Measurements from ENCODE around the gene VLDLR.

VLDLR gene

DNA sequence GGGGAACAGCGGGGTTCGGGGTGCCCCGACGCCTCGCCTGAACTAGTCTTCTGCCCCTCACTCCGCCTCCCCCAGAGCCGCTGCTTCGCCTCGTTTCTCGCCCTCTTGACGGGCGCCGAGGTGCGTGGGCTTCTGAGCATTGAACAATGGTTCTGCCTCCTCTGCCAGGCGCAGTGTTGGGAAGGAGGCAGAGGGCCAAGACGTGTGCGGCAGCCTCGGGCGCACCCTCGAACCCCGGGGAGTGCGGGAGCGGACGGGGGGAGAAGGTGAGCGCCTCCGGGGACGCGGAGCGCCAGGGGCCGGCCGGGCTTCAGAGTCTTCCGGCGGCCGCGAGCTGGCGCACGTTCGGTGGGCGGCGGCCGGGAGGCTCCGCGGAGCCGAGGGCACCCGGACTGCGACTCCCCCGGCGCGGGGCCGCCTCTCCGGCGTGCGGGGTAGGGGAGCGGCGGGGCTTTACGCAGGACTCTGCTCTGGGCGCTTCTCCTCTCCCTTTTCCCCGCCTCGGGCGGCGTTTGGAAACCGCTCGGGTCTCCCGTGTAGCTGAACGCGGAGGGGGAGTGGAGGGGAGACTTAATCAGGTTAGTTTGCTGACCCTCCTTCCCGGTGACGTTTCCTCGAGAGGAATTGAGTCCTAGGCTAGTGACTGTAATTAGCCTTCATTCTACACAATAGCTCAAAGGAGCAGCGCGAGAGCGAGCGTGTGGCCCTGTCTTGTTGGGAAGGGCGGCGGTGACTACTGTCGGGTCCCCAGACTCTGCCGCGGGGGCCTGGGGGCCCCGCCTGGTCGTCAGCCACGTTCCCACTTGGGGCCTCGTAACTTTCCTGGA lies 1.1 kb downstream of the VLDLR start:
- no peak for DNase-seq (ENCODE audit: low read depth)

DNA sequence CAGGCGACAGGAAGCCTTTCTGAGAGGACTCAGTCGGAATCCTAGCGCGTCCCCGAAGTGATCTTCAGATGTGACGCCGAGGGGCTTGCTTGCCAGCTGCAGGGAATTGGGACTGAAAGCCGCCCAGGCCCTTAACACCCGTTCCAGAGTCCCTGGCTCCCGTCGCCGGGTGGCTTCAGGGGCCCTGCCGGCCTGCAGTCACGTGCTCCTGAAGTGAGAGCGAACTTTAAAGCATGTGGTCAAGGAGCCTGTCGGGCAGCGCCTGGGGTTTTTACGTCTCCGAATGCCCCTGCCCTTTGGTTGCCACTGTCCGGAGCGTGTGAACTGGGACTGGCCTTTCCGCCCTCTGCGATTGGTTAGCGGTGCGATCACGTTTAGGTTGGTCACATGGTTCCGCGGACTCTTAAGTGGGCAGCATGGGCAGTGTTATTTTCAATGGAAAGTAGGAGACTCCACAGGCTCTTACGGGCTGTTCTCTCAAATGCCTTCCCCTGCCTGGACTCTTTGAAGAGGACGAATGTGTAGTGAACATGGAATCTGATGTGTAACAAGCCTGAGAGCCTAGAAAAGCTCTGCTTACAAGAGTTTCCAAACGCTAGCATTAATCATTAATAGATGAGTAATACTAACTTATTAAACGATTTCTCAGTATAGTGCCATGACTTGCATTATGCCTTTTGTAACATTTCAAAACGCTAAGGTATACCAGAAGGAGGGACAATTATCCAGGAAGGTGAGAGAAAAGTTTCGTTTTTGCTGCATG lies 1.9 kb downstream of the VLDLR start:
- no peak for DNase-seq (ENCODE audit: low read depth)

DNA sequence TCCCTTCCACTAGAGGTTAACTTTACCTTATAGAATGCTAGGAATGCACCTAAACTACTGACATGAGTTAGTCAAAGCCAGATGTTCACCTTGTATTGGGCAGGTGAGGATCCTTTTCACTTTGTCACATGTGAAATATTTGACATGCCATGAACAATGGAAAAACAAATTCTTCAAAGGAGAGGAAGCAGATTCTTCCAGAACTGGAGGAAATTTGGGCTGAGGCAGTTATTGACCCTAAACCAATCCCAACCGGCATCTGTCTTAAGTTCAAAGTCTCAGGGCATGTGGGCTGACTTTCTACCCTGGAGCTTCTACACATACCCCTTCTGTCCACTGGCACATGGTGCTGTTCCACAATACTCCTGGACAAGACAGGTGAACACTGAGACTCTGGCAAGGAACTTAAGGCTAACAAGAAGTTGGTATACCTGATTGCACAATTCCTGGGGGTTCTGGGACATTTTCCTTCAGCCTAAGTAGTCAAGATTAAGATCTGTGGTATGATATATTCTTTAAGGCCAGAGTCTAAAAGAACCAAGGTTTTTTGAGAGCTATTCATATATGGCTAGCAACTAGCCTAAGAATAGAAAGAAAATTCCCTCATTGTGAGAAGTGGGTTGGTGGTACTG lies 2.6 kb downstream of the VLDLR start:
- no peak for DNase-seq (ENCODE audit: low read depth)

DNA sequence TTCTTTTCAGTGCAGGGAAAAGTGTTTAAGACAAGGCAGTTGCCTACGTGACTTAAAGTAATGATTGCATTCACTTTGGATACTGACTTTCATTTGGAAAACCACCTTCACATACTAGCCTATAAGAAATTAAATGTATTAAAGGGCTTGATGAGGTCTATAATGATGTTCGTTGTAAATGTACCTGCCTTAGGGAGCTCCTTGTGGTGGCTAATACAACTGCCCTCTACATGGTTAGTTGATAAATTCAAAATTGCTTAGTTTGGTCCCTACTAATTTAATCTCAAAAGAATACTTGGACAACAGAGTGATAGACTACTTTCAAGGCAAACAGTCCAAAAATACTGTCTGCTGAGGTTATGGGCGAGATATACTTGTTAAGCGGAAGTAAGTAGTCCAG lies 3.8 kb downstream of the VLDLR start:
- no peak for DNase-seq (ENCODE audit: low read depth)

DNA sequence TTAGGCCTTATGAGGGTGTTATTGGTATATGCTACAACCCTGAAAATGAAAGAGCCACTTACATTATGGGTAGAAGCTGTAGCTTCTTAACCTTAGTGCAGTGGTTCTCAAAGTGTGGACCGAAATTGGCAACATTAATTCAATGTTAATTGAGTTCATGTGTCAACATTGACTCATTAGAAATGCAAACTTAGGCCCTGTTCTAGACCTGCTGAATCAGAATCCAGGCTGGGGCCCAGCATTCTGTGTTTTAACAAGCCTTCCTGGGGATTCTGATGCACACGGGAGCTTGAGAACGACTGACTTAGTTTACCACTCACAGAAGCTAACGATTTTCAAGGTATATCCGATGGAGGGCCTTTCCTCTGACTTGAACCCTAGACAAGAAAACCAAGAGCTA lies 7.3 kb downstream of the VLDLR start:
- DNase-seq (ENCODE audit: low read depth) = no peak

DNA sequence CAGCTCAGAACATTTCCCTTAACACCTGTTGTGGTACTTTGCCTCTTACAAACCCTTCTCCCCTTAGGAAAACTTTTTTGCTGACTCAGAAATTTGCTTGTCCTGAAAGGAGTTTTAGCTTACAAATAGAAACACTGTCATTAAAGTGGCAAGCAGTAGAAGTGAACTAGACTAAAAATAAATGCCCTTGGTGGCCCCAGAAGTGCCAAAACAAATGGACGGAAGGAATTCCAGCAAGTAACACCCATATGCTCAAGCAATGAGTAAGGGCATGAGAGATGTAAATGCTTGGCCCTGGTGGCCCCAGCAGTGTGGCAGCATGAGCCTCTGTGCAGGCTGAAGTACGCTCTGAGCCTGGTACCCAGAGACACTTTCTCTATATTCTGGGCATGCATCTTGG lies 8.6 kb downstream of the VLDLR start:
- no peak for DNase-seq (ENCODE audit: low read depth)

DNA sequence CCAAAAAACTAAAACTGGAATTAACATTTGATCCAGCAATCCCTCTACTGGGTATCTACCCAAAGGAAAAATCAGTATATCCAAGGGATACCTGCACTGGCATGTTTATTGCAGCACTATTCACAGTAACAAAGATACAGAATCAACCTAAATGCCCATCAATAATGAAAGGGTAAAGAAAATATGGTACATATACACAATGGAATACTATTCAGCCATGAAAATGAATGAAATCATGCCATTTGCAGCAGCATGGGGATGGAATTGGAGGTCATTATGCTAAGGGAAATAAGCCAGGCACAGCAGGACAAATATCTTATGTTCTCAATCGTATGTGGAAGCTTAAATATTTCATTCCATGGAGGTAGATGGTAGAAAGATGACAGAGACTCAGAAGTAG lies 9.7 kb downstream of the VLDLR start:
- no peak for DNase-seq (ENCODE audit: low read depth)

DNA sequence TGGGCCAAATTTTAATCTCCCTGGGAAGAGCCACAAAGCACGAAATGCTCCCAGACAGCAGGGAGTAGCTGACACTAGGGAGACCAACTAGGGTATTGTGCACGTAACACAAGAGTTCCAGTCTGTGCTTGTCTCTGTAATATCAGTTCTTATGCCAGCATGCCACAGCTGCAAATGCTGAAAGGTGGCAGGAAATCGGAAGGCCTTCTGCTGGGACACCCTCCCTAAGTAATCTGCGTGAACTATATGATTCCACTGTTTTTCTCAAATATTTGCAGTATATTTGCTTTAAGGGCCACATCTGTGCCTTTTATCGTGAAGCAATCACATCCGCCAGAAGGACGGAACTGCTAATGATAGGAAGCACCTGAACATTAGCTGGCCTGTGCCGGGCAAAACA lies 12.6 kb downstream of the VLDLR start:
- DNase-seq (ENCODE audit: low read depth) = no peak

DNA sequence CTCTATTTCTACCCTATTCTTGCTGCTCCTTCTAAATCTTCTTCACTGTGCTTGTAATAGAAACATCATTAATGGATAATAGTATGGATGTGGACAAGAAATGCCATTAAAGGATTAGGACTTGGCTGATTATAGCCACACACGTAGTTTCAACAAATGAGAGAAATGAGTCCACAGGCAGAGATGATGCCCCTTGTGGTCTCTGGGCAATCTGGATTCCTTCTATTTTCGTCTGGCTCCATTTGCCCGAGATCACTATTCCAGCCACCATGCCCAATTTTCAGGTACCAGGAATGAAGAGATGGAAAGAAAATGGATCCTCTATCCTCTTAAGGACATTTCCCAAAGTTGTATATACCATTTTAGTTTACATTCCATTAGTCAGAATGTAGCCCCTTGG lies 13.2 kb downstream of the VLDLR start:
- DNase-seq (ENCODE audit: low read depth) = no peak

DNA sequence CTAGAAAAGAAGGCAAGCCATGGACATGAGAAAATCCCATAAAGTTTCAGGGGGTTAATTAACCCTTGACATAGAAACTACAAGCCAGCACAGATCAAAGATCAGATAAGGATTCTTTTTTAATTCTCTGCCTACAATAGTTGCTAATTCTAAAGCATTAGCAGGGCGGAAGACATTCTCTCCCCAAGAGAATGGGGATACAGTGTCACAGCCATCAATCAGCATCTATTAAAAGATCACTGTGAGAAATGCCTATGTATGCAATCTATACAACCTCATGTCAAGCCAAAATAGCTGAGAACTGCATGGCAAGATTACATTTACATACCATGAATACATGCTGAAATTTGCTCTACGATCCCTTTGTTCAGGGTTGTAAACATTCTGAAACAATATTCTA lies 14.3 kb downstream of the VLDLR start:
- no peak for DNase-seq (ENCODE audit: low read depth)

DNA sequence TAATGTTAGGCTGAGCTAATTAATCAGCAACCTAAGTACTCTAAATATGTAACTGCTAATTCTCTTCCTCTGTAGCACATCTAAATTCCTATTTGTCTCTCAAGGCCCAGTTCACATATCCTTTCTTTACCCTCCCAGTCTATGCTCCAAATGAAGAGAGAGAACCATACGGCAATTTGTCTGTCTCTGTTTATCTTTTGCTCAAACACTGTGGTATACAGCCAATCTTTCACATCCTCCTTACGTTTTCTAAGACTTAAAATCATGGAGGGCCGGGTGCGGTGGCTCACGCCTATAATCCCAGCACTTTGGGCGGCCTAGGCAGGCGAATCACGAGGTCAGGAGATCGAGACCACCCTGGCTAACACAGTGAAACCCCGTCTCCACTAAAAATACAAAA lies 15.8 kb downstream of the VLDLR start:
- no peak for DNase-seq (ENCODE audit: low read depth)

DNA sequence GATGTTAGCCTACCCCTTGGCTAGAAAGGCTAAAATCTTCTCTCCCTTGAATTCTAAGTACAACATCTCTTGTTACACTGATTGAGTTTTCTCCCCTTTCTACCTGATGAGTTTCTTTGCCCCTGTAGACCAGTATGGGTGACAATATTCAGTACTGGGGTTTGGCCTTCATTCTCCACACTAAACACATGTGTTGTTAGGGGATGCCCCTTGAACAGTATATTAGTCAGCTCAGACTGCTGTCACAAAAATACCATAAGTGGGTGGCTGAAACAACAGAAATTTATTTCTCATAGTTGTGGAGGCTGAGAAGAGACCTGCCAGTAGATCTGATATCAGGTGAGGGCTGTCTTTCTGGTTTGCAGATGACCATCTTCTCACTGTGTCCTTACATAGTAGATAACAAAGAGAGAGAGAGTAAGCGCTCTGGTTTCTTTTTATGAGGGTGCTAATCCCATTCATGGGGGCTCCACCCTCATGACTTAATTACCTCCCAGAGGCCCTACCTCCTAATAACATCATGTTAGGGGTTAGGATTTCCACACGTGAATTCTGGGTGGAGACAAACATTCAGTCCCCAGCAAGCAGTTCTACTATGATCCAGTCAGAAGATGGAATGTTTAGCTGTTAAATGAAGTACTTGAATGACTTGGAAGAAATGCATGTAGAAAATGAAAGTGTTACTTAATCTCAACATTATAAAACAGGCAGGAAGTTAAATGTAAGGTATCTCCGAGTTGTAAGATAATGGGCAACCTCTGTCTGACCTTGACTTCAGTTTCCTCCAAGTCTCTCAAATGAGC lies 17.5 kb downstream of the VLDLR start:
- no peak for DNase-seq (ENCODE audit: low read depth)

DNA sequence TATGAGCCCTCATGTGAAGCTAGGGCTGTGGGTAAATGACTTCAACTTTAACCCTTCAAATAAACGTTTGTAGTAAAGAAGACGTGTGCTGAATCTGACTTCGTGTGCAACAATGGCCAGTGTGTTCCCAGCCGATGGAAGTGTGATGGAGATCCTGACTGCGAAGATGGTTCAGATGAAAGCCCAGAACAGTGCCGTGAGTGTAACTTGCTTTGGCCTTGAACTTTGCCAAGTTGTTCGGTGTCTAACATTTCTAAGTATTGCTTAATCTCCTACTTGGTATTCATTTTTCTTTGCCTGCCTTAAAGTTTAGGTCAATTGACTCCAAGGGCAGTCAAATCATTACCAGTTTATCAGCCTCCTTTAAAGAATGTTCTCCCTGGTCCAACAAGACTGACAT lies 18.2 kb downstream of the VLDLR start:
- no peak for DNase-seq (ENCODE audit: low read depth)

DNA sequence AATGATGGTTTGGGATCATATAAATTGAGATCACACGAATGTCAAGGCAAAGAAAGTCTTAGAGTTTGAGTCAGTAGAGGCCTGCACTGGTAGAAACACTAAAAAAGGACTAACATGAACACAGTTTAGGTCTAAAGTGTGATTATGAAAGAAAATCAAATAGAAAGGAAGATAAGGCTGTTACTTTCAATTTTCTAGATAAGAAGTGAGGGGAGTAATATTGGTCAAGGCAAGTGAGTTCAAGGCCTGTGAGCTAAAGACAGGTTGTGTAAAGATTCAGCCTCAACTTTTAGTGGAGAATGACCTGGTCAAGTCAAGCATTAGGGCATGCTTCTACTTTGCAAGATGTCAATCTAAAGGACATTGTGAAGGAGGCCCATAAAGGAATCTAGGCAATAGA lies 19.0 kb downstream of the VLDLR start:
- no peak for DNase-seq (ENCODE audit: low read depth)

DNA sequence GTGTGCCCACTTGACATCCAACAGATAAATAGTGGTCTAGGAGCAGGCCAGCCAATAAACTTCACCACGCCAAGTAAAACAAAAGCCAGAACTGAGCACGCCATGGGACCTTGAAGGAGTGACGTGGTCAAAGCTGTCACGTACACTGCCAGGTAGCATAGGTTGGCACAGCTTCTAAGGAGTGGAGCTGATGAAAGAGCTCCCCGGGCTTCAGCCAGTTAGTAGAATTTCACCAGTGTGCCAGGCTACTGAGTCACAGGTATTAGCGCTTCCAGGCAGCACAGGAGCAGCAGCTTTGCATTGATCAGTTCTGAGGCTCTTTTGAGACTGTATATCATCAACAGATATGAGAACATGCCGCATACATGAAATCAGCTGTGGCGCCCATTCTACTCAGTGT lies 19.4 kb downstream of the VLDLR start:
- DNase-seq (ENCODE audit: low read depth) = no peak

DNA sequence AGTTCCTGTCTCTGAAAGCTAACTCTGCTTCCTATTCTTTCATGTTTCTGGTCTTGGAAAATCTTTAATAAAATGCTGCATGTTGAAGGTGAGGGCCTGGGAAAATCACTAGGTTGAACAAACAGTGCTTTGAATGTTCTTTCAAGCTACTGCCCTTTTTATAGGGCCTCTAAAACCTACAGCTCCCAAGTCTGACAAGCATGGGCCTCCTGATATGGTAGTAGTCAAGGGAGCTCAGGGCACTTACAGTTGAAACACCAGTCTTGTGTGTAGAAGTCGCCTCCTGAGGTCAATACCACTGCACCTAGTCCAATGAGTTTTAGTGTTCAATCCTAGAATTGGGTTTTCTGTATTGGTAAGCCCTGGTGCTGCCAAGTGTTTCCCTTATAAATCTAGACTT lies 20.5 kb downstream of the VLDLR start:
- DNase-seq (ENCODE audit: low read depth) = no peak

DNA sequence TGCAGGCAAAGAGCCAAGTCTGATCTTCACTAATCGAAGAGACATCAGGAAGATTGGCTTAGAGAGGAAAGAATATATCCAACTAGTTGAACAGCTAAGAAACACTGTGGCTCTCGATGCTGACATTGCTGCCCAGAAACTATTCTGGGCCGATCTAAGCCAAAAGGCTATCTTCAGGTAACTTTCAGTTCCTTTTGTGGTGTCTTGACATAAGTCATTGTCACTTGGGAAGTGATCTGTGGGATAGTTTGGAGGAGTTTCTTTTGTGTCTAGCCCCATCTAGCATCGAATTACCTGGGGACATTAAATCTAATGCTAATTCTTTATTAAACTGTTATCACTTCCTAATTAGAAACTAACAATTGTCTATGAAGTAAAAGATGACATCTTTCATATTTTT lies 24.0 kb downstream of the VLDLR start:
- DNase-seq (ENCODE audit: low read depth) = no peak

DNA sequence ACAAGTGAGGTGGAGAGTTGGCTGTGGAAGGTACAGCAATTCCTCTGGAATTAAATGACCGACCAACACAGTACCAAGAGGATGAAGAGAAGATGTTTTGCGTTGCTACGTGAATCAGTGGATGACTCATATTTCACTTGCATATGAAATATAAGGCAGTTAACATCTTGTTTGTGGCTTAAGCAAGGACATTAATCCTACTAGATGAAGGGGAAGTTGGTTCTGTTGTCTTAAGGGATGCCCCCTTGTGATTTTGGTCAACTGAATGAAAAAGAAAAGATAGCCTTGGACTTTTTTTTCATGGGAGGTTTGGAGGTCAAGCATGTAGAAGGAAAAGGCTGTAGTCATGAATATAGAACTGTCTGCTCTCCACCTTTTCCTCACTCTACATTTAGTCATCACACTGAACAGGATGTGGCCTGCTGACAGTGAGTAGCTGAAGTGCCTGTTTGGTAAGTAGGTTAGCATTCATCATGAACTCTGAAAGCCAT lies 33.9 kb downstream of the VLDLR start:
- no peak for DNase-seq (ENCODE audit: low read depth)

DNA sequence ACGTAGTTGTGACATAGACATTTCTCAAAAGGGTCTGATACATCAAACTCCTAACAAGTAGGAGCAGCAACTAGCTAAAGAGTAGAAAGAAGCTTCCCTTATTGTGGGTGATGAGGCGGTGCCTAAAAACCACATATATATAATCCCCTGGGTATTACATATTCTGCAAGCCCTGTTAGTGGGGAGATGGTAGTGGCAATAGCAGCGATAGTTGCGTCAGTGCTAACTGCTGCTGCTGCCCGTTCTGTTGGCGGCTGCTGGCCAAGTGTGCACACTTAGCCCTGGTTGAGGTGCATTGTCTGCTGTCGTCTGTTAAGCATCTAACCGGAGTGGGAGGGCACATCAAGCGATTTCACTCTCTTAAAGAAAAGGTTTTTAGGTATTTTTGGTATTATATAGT lies 35.8 kb downstream of the VLDLR start:
- no peak for DNase-seq (ENCODE audit: low read depth)

DNA sequence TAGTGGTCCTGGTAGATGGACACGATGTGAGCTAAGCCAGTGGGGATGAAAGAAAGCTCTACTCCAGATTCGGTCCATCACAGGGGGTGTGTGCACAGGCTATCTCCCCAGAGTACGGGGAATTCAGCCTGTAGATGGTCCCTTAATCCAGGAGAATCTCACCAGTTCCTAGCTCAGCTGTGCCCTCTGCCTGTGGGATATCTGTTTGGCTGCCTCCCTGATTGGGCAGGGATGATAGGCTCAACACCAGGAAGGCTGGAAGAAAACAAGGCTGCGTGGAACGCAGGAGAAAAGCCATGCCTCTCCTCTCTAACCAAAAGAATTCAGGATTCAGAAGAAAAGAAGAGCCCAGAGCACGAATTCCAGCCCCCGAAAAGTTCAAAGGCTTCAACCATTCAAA lies 40.9 kb downstream of the VLDLR start:
- DNase-seq (ENCODE audit: low read depth) = no peak

DNA sequence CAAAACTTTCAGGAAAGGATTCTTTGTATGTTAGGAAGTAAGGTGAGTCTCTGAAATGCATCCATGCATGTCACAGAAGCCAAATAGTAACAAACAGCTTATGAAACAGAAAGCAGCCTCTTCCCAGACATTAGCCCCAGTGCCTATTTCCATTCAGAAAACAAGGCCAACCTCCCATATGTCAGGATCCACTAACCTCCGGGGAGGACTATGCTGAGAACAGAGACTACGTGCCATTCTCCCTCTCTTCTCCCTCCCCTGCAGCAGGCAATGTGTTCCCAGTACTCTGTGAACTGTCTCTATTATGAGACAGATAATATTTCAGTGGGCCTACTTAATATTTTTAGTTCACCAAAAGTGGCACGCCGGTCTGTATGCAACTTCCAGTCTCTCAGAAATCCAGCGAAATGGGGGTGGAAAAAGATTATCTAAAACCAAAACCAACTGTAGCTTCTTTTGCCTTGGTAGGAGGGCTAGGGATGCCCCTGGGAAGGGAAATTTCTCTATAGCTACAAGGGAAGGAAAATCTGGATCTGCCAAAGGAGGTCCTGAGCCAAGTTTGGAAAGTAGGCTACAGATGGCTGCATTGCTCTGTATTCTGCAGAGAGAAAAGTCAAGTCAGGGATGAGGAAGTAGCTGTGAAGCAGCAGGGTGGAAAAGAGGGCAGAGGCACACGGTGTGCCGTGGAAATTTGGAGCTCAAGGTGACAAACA lies 42.0 kb downstream of the VLDLR start:
- DNase-seq (ENCODE audit: low read depth) = no peak
